Ovary (tissue), 3 donors: ENCODE measurements around the gene NCOR1.

Experiments used
- EP300 ChIP-seq: sonication (generic); formaldehyde crosslinking; IDR thresholded peaks from one replicate; pipeline ENCODE4 v1.6.1; 2017; ENCODE audit warnings: antibody characterized with exemption
- POLR2A ChIP-seq: fragments of 450-650 bp; IDR thresholded peaks from one replicate; pipeline ENCODE4 v1.6.1; 2017; ENCODE audit warnings: antibody characterized with exemption, mild to moderate bottlenecking, moderate library complexity
- TF ChIP-seq, protein P1 (sequence below), 3 donors: fragments of 450-650 bp in 2 of 3; fragments of 200-600 bp in 1 of 3; IDR thresholded peaks; one replicate each; pipeline versions ENCODE4 v1.5.1 to v1.8.0; 2016 to 2022; ENCODE audit warnings: antibody characterized with exemption in 3 of 3, mild to moderate bottlenecking in 1 of 3
- donor health status: DM: no; HTN: no; CAD: no.

- TF ChIP-seq EP300 (no peak), POLR2A (no peak)
- TF ChIP-seq, protein P1, sequence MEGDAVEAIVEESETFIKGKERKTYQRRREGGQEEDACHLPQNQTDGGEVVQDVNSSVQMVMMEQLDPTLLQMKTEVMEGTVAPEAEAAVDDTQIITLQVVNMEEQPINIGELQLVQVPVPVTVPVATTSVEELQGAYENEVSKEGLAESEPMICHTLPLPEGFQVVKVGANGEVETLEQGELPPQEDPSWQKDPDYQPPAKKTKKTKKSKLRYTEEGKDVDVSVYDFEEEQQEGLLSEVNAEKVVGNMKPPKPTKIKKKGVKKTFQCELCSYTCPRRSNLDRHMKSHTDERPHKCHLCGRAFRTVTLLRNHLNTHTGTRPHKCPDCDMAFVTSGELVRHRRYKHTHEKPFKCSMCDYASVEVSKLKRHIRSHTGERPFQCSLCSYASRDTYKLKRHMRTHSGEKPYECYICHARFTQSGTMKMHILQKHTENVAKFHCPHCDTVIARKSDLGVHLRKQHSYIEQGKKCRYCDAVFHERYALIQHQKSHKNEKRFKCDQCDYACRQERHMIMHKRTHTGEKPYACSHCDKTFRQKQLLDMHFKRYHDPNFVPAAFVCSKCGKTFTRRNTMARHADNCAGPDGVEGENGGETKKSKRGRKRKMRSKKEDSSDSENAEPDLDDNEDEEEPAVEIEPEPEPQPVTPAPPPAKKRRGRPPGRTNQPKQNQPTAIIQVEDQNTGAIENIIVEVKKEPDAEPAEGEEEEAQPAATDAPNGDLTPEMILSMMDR (IDR thresholded peaks at IDR 0.05) = no peak
Observed at GRCh38 chr17:16123531-16123930, 91.8 kb downstream of the NCOR1 start.
